Neural cell (in vitro differentiated cells): Measurements from ENCODE around the gene KIRREL3. TPM values are rescaled to one million over a fixed set of nuclear protein-coding genes. Genes with fewer than 3 reads are reported as not detected.

Source experiments
- H2AFZ ChIP-seq: fragments of 200-600, 300-800 bp; sonication (generic), shearing (Covaris generic); 2 replicates; pipeline ENCODE4 v1.6.0; 2014; ENCODE audit warnings: low read depth, mild to moderate bottlenecking, antibody characterized with exemption, low read length, moderate library complexity
- H3F3A ChIP-seq: fragments of 200-600 bp; shearing (Covaris generic); 2 replicates; pipeline ENCODE4 v1.6.1; 2016; ENCODE audit warnings: mild to moderate bottlenecking, moderate library complexity, mixed read lengths, antibody characterized with exemption, low read length; ENCODE audit not compliant: insufficient read depth, poor library complexity, severe bottlenecking
- H3K27ac ChIP-seq: fragments of 200-600, 300-800 bp; sonication (generic), shearing (Covaris generic); 2 replicates; pipeline ENCODE4 v1.5.1; 2014; ENCODE audit warnings: mild to moderate bottlenecking, low read length, moderate library complexity
- H3K27me3 ChIP-seq: fragments of 300-800, 200-600 bp; sonication (generic), shearing (Covaris generic); 2 replicates; pipeline ENCODE4 v1.6.0; 2014; ENCODE audit warnings: mild to moderate bottlenecking, low read depth, low read length, moderate library complexity; ENCODE audit not compliant: insufficient read depth
- H3K36me3 ChIP-seq: fragments of 300-800, 200-600 bp; sonication (generic), shearing (Covaris generic); 2 replicates; pipeline ENCODE4 v1.5.1; 2014; ENCODE audit warnings: mild to moderate bottlenecking, antibody characterized with exemption, low read length, moderate library complexity; ENCODE audit not compliant: insufficient read depth
- H3K4me2 ChIP-seq: fragments of 300-800, 200-600 bp; sonication (generic), shearing (Covaris generic); 2 replicates; pipeline ENCODE4 v1.6.0; 2014; ENCODE audit warnings: mild to moderate bottlenecking, low read length
- H3K4me3 ChIP-seq: fragments of 300-800, 200-600 bp; sonication (generic), shearing (Covaris generic); 2 replicates; pipeline ENCODE4 v1.5.1; 2014; ENCODE audit warnings: mild to moderate bottlenecking, low read length, moderate library complexity
- H3K79me2 ChIP-seq: fragments of 200-600 bp; shearing (Covaris generic); replicated peaks from 2 replicates; pipeline ENCODE4 v1.6.0; 2014; ENCODE audit warnings: mild to moderate bottlenecking, low read length, moderate library complexity; ENCODE audit not compliant: insufficient read depth
- H3K9ac ChIP-seq: fragments of 300-800, 200-600 bp; sonication (generic), shearing (Covaris generic); 2 replicates; pipeline ENCODE4 v1.6.1; 2016; ENCODE audit warnings: mild to moderate bottlenecking, low read length, mixed read lengths
- H3K9me2 ChIP-seq: fragments of 200-600 bp; shearing (Covaris generic); 2 replicates; pipeline ENCODE4 v1.6.1; 2016; ENCODE audit warnings: mild to moderate bottlenecking, low read length, mixed read lengths; ENCODE audit not compliant: insufficient read depth
- H3K9me3 ChIP-seq: fragments of 200-600, 300-800 bp; sonication (generic), shearing (Covaris generic); 2 replicates; pipeline ENCODE4 v1.6.1; 2016; ENCODE audit warnings: mild to moderate bottlenecking, mixed run types, low read length, moderate library complexity, mixed read lengths
- H4K20me1 ChIP-seq: fragments of 200-600 bp; shearing (Covaris generic); 2 replicates; pipeline ENCODE4 v1.6.1; 2016; ENCODE audit warnings: mild to moderate bottlenecking, mixed run types; ENCODE audit not compliant: insufficient read depth
- CTCF ChIP-seq: fragments of 450-650 bp; IDR thresholded peaks from 2 replicates; pipeline ENCODE4 v1.5.1; 2014; ENCODE audit warnings: antibody characterized with exemption, mild to moderate bottlenecking, moderate library complexity; ENCODE audit not compliant: poor library complexity, severe bottlenecking
- EP300 ChIP-seq: fragments of 450-650 bp; conservative IDR thresholded peaks from 2 replicates; pipeline ENCODE4 v1.6.1; 2014; ENCODE audit warnings: antibody characterized with exemption, mild to moderate bottlenecking, moderate library complexity; ENCODE audit not compliant: poor library complexity, severe bottlenecking
- EZH2 ChIP-seq: fragments of 200-600, 300-800 bp; shearing (Covaris generic), sonication (generic); IDR thresholded peaks from 2 replicates; pipeline ENCODE4 v1.6.1; 2014; ENCODE audit warnings: antibody characterized with exemption, low read length, borderline replicate concordance, mild to moderate bottlenecking; ENCODE audit not compliant: insufficient read depth, poor library complexity, severe bottlenecking
- MXI1 ChIP-seq: fragments of 450-650 bp; conservative IDR thresholded peaks from 2 replicates; pipeline ENCODE4 v1.6.1; 2014; ENCODE audit warnings: antibody characterized with exemption, mild to moderate bottlenecking; ENCODE audit not compliant: poor library complexity, severe bottlenecking
- POLR2AphosphoS5 ChIP-seq: IDR thresholded peaks from 2 replicates; pipeline ENCODE4 v1.6.1; 2012
- RAD21 ChIP-seq: fragments of 450-650 bp; conservative IDR thresholded peaks from 2 replicates; pipeline ENCODE4 v1.6.1; 2014; ENCODE audit warnings: antibody characterized with exemption, mild to moderate bottlenecking, moderate library complexity
- REST ChIP-seq: IDR thresholded peaks from 2 replicates; pipeline ENCODE4 v1.6.1; 2012; ENCODE audit warnings: borderline replicate concordance
- SMC3 ChIP-seq: fragments of 450-650 bp; conservative IDR thresholded peaks from 2 replicates; pipeline ENCODE4 v1.6.1; 2014; ENCODE audit warnings: antibody characterized with exemption, mild to moderate bottlenecking, moderate library complexity; ENCODE audit not compliant: poor library complexity
- TAF1 ChIP-seq: IDR thresholded peaks from 2 replicates; pipeline ENCODE4 v1.6.1; 2012; ENCODE audit warnings: low read depth
- polyA plus RNA-seq: library from polyadenylated mRNA; depleted of rRNA; stranded (reverse); fragments of >200 nt; gene quantifications from 2 replicates; pipeline ENCODE4 v1.2.3, GENCODE V29; 2014

The KIRREL3 gene
- polyA plus RNA-seq, 1 donor from 2014 or later: 23.8 TPM

- no peaks in the 10 kb centered on the region for H4K20me1 ChIP-seq
- no peak overlapping the region for H3K27ac ChIP-seq
- H3K4me2 ChIP-seq: no peak overlapping the region
- no peaks in the 10 kb centered on the region for H3F3A ChIP-seq
- H3K79me2 ChIP-seq: no peaks in the 10 kb centered on the region
- H3K27me3 ChIP-seq: no peaks in the 10 kb centered on the region
- H3K9me3 ChIP-seq: no peaks in the 10 kb centered on the region
- no peaks in the 10 kb centered on the region for H3K36me3 ChIP-seq
- H2AFZ ChIP-seq: no peak overlapping the region
- TF ChIP-seq RAD21 (no peak), EP300 (no peak), SMC3 (no peak), MXI1 (no peak), EZH2 (no peak), POLR2AphosphoS5 (no peak), TAF1 (no peak), CTCF (no peak), REST (no peak)
- H3K4me3 ChIP-seq: no peak overlapping the region
- H3K9ac ChIP-seq: no peak overlapping the region
- H3K9me2 ChIP-seq: no peaks in the 10 kb centered on the region
Observed at GRCh38 chr11:126768702-126769101, 231.9 kb downstream of the KIRREL3 start.

- no peak overlapping the region for H2AFZ ChIP-seq
- no peak overlapping the region for H3K27ac ChIP-seq
- no peaks in the 10 kb centered on the region for H3K79me2 ChIP-seq
- H4K20me1 ChIP-seq: no peaks in the 10 kb centered on the region
- H3K9me3 ChIP-seq: no peaks in the 10 kb centered on the region
- H3K4me2 ChIP-seq: no peak overlapping the region
- no peaks in the 10 kb centered on the region for H3K9me2 ChIP-seq
- no peaks in the 10 kb centered on the region for H3K27me3 ChIP-seq
- H3F3A ChIP-seq: no peaks in the 10 kb centered on the region
- no peaks in the 10 kb centered on the region for H3K36me3 ChIP-seq
- TF ChIP-seq CTCF (no peak), RAD21 (no peak), MXI1 (no peak), EP300 (no peak), POLR2AphosphoS5 (no peak), SMC3 (no peak), TAF1 (no peak), REST (no peak), EZH2 (no peak)
- no peak overlapping the region for H3K9ac ChIP-seq
- no peak overlapping the region for H3K4me3 ChIP-seq
Observed at GRCh38 chr11:126766440-126766839, 234.1 kb downstream of the KIRREL3 start.
